ENCODE measurements around the gene BACH1.

The BACH1 gene

DNA sequence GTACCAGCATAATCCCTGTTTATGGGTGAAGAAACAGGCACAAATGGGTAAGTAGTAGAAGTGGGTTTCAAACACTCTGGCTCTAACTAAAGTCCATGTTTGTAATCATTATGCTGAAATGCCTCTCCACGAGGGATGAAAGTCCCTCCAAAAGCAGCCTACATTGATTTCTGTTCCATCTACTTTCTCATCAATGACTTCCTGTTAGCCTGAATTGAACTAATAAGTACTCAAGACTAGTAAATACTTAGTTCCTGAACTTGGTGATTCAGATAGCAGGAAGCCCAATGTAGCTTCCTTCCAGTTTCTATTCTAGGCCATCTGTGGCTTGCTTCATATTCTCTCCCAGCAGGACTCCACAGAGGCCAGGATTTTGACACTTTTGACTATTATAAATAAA lies 11.3 kb upstream of the BACH1 start:
- no peaks in the 10 kb centered on the region for H3F3A ChIP-seq (ENCODE audit: insufficient read depth, low read length)
- peak overlapping the region; percentile 0; the same call in 1 of the 2 replicates for H3K4me2 ChIP-seq (ENCODE audit: low read depth, low read length)
- no peak overlapping the region for H3K27ac ChIP-seq (ENCODE audit: low read length)
- H3K9ac ChIP-seq (ENCODE audit: low read length) = no peak overlapping the region
- H2AFZ ChIP-seq (ENCODE audit: low read length) = no peak overlapping the region
- H4K20me1 ChIP-seq (ENCODE audit: insufficient read depth, low read length) = no peaks in the 10 kb centered on the region
- H3K9me3 ChIP-seq (replicated peaks; ENCODE audit: insufficient read depth, low read length) = no peaks in the 10 kb centered on the region
- no peak for TF ChIP-seq EZH2 (optimal IDR thresholded peaks at IDR 0.05; ENCODE audit: low read depth, low read length)
- no peak for TF ChIP-seq EZH2phosphoT487 (IDR thresholded peaks at IDR 0.05; ENCODE audit: low read length)
- TF ChIP-seq, protein P1, sequence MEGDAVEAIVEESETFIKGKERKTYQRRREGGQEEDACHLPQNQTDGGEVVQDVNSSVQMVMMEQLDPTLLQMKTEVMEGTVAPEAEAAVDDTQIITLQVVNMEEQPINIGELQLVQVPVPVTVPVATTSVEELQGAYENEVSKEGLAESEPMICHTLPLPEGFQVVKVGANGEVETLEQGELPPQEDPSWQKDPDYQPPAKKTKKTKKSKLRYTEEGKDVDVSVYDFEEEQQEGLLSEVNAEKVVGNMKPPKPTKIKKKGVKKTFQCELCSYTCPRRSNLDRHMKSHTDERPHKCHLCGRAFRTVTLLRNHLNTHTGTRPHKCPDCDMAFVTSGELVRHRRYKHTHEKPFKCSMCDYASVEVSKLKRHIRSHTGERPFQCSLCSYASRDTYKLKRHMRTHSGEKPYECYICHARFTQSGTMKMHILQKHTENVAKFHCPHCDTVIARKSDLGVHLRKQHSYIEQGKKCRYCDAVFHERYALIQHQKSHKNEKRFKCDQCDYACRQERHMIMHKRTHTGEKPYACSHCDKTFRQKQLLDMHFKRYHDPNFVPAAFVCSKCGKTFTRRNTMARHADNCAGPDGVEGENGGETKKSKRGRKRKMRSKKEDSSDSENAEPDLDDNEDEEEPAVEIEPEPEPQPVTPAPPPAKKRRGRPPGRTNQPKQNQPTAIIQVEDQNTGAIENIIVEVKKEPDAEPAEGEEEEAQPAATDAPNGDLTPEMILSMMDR (IDR thresholded peaks at IDR 0.05; ENCODE audit: low read length) = no peak
- no peaks in the 10 kb centered on the region for H3K36me3 ChIP-seq (replicated peaks; ENCODE audit: insufficient read depth, low read length)
- H3K27me3 ChIP-seq (replicated peaks; ENCODE audit: insufficient read depth, low read length) = no peaks in the 10 kb centered on the region
- H3K79me2 ChIP-seq (ENCODE audit: low read length) = no peaks in the 10 kb centered on the region
- no peak for DNase-seq
- no peaks in the 10 kb centered on the region for H3K9me2 ChIP-seq (replicated peaks; ENCODE audit: insufficient read depth, low read length)
- no peak overlapping the region for H3K4me3 ChIP-seq (ENCODE audit: low read length)
- peaks cover 4% of the 10 kb centered on the region; the same call in 1 of the 2 replicates for H3K4me1 ChIP-seq (ENCODE audit: low read length)

DNA sequence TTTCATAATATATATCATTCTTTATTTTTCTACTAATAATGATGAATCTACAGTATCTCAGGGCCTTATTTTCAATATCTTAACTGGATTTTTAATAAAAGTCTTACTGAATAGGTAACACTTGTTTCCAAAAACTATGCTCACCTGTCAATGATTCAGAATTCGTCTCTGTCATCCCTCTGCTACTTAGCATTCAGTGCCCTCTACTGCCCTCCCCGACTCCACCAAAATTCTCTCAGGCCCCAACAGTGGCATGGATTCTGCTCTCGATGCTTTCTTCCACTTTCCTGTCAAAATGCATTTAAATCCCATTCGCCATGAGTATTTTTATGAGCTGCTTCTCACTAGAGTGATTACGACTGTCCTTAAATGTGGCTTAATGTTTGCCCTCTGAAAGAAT lies 10.5 kb upstream of the BACH1 start:
- no peaks in the 10 kb centered on the region for H3K9me3 ChIP-seq (replicated peaks; ENCODE audit: insufficient read depth, low read length)
- DNase-seq = no peak

DNA sequence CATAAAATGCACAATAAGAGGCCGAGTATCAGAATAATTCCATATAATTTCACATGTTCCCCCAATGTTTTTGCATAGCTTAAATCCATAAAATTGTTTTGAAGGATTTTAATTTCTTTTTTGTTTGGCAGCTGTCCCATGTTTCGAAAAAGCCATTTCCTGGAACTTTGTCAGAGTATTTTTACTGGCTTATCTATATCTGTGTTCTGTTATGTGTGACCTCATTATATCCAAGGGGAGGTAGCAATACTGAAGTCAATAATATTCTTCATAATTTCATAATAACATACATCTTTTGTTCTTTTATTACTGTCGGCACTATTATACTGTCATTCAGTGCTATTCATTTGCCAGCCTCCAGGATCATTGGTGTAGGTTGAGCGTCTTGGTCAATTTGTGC lies 9.4 kb upstream of the BACH1 start:
- Histone ChIP-seq H3K36me3 (replicated peaks; ENCODE audit: insufficient read depth, low read length) (no peaks in the 10 kb centered on the region), H3K4me2 (ENCODE audit: low read depth, low read length) (no peak overlapping the region), H3K4me3 (ENCODE audit: low read length) (no peak overlapping the region), H4K20me1 (ENCODE audit: insufficient read depth, low read length) (no peaks in the 10 kb centered on the region), H3K27ac (ENCODE audit: low read length) (no peak overlapping the region), H3K79me2 (ENCODE audit: low read length) (no peaks in the 10 kb centered on the region), H3K9me2 (replicated peaks; ENCODE audit: insufficient read depth, low read length) (no peaks in the 10 kb centered on the region), H2AFZ (ENCODE audit: low read length) (no peak overlapping the region), H3K9ac (ENCODE audit: low read length) (no peak overlapping the region), H3F3A (ENCODE audit: insufficient read depth, low read length) (no peaks in the 10 kb centered on the region), H3K9me3 (replicated peaks; ENCODE audit: insufficient read depth, low read length) (no peaks in the 10 kb centered on the region), H3K27me3 (replicated peaks; ENCODE audit: insufficient read depth, low read length) (no peaks in the 10 kb centered on the region), H3K4me1 (ENCODE audit: low read length) (peaks cover 4% of the 10 kb centered on the region; the same call in 1 of the 2 replicates)
- DNase-seq = no peak
- TF ChIP-seq EZH2phosphoT487 (IDR thresholded peaks at IDR 0.05; ENCODE audit: low read length) (no peak), EZH2 (optimal IDR thresholded peaks at IDR 0.05; ENCODE audit: low read depth, low read length) (no peak)
- TF ChIP-seq, protein P1 (IDR thresholded peaks at IDR 0.05; ENCODE audit: low read length) = no peak

More for the DNA sequence above, 10.5 kb upstream of the BACH1 start:
- H3K4me1 ChIP-seq (ENCODE audit: low read length) = peaks cover 4% of the 10 kb centered on the region; the same call in 1 of the 2 replicates
- H4K20me1 ChIP-seq (ENCODE audit: insufficient read depth, low read length) = no peaks in the 10 kb centered on the region
- no peaks in the 10 kb centered on the region for H3K9me2 ChIP-seq (replicated peaks; ENCODE audit: insufficient read depth, low read length)
- H3K9ac ChIP-seq (ENCODE audit: low read length) = no peak overlapping the region
- TF ChIP-seq EZH2phosphoT487 (IDR thresholded peaks at IDR 0.05; ENCODE audit: low read length) = no peak
- TF ChIP-seq, protein P1 (IDR thresholded peaks at IDR 0.05; ENCODE audit: low read length) = no peak
- TF ChIP-seq EZH2 (optimal IDR thresholded peaks at IDR 0.05; ENCODE audit: low read depth, low read length) = no peak
- H3K27ac ChIP-seq (ENCODE audit: low read length) = no peak overlapping the region
- H2AFZ ChIP-seq (ENCODE audit: low read length) = no peak overlapping the region
- H3K4me2 ChIP-seq (ENCODE audit: low read depth, low read length) = no peak overlapping the region
- no peaks in the 10 kb centered on the region for H3K27me3 ChIP-seq (replicated peaks; ENCODE audit: insufficient read depth, low read length)
- H3K79me2 ChIP-seq (ENCODE audit: low read length) = no peaks in the 10 kb centered on the region
- H3K4me3 ChIP-seq (ENCODE audit: low read length) = no peak overlapping the region
- no peaks in the 10 kb centered on the region for H3K36me3 ChIP-seq (replicated peaks; ENCODE audit: insufficient read depth, low read length)
- no peaks in the 10 kb centered on the region for H3F3A ChIP-seq (ENCODE audit: insufficient read depth, low read length)
